Measurements from ENCODE around the gene ANKRD24. TPM values are rescaled to one million over a fixed set of nuclear protein-coding genes. Genes with fewer than 3 reads are reported as not detected.
"Not testable (repeated sequence)": the region's sequence is repeated elsewhere in the genome, so short reads cannot be mapped to it uniquely, and the experiment has no call there.

ANKRD24 gene
- total RNA-seq, result 1 to 10 TPM; 1.3 TPM

DNA sequence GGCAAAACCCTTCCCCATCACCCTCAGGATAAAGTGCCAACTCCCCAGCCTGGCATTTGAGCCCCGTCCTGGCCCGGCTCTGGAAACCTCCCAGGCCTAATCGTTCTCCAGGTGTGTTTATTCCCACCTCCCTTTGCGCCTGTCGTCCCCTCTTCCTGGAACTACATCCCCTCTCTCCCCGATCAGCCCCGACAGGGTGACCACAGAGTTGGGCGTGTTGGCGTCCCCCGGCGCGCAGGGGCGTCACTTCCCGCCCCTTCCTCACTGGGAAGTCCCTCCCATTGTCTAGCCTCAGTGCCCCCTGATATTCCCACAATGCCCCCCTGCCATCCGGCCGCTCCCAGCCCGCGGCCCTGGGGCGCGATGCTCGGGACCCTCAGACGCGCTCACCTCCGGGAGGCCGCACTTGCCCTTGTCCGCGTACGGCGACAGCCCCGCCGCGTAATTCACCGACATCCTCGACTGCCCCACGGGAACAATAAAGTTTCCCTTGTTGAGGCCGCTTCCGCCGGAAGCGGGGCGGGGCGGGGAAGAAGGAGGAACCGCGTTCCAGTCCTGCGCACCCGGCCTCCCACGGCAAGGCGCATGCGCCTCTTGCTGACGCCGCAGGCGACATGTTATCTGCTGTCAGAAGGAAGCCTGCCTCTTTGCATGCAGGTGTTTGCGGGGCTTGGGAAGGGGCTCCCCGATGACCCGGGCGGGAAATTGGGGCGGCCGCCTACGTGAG, at the start of gene ANKRD24, which contains the start of gene SIRT6:
Gene ANKRD24, plus strand, starts transcription at position 606 of the 727 bp plus-strand sequence. CDS start 3,737 bp downstream, outside the sequence.
Gene SIRT6, minus strand, starts transcription at position 480 of the 727 bp plus-strand sequence. Its CDS starts 24 bp downstream, at position 456.
- CTCF ChIA-PET, result no interaction called here
- H3K4me1 Mint-ChIP-seq, result peaks cover 39% of the 10 kb centered on the region
- peak within 1 kb of the TSS; percentile 99 for H3K4me3 Mint-ChIP-seq
- H3K27me3 Mint-ChIP-seq, result peaks cover 4% of the 10 kb centered on the region
- no peaks in the 10 kb centered on the region for H3K9me3 Mint-ChIP-seq
- peak; percentile 97 for DNase-seq
- POLR2A ChIA-PET, result no interaction called here
- H3K36me3 Mint-ChIP-seq (ENCODE audit: low read depth), result peaks cover 18% of the 10 kb centered on the region
- peak within 1 kb of the TSS; percentile 96 for H3K27ac Mint-ChIP-seq

GRCh38 chr19:4134351-4134750, 48.1 kb upstream of the ANKRD24 start:
- ChIA-PET POLR2A (interaction anchor here (1.4 kb wide), 1 partner anchor 19 kb away, joined by 4 read pairs; no protein-coding TSS in a partner anchor), CTCF (no interaction called here)
- Mint-ChIP-seq H3K9me3 (no peaks in the 10 kb centered on the region), H3K4me1 (peaks cover under 1% of the 10 kb centered on the region), H3K27me3 (peaks cover 7% of the 10 kb centered on the region), H3K36me3 (ENCODE audit: low read depth) (no peaks in the 10 kb centered on the region), H3K4me3 (no peak overlapping the region), H3K27ac (no peak overlapping the region)
- no peak for DNase-seq

DNA sequence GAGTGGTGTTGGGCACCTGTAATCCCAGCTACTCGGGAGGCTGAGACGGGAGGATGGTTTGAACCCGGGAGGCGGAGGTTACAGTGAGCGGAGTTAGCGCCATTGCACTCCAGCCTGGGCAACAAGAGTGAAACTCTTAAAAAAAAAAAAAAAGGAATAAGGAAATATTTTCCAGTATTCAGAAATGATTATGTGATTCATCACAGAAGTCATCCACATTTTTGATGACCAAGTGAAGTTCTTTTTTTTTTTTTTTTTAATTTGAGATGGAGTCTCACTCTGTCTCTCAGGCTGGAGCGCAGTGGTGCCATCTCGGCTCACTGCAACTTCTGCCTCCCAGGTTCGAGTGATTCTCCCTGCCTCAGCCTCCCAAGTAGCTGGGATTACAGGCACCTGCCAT, 47.1 kb upstream of the ANKRD24 start:
- not testable (repeated sequence) for H3K27me3 Mint-ChIP-seq; H3K4me3 Mint-ChIP-seq; H3K9me3 Mint-ChIP-seq; DNase-seq; H3K27ac Mint-ChIP-seq; H3K36me3 Mint-ChIP-seq (ENCODE audit: low read depth)
- peaks cover 11% of the 10 kb centered on the region for H3K4me1 Mint-ChIP-seq
- POLR2A ChIA-PET, result interaction anchor here (1.4 kb wide), 1 partner anchor 20 kb away, joined by 4 read pairs; no protein-coding TSS in a partner anchor
- CTCF ChIA-PET, result interaction anchor here (0.7 kb wide), 1 partner anchor 28 kb away, joined by 4 read pairs; no protein-coding TSS in a partner anchor

DNA sequence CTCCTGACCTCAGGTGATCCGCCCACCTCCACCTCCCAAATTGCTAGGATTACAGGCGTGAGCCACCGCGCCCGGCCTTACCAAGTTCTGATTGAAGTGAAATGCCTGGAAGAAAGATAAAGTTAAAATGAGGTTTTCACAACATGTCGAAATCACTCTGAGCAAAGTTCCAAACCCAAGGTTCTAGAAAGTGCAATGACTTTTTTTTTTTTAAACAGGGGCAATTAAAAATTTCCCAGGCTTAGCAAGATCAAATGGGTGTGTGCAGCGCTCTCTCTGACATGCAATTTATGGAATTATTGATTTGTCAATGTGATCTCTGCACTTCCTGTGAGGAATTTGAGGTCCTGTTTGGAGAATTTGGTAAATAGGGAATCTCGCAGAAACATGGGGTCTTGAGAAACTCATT, 45.8 kb upstream of the ANKRD24 start:
- no peaks in the 10 kb centered on the region for H3K9me3 Mint-ChIP-seq
- H3K27me3 Mint-ChIP-seq, result no peaks in the 10 kb centered on the region
- H3K4me1 Mint-ChIP-seq, result peaks cover 13% of the 10 kb centered on the region
- H3K4me3 Mint-ChIP-seq, result no peak overlapping the region
- no peak overlapping the region for H3K27ac Mint-ChIP-seq
- ChIA-PET CTCF (no interaction called here), POLR2A (no interaction called here)
- no peak for DNase-seq
- no peaks in the 10 kb centered on the region for H3K36me3 Mint-ChIP-seq (ENCODE audit: low read depth)

- no peaks in the 10 kb centered on the region for H3K9me3 Mint-ChIP-seq
- no peak overlapping the region for H3K27ac Mint-ChIP-seq
- POLR2A ChIA-PET, result no interaction called here
- H3K27me3 Mint-ChIP-seq, result no peaks in the 10 kb centered on the region
- CTCF ChIA-PET, result interaction anchor here (2.4 to 3.1 kb wide), 4 partner anchors 9 to 69 kb away, joined by 13 to 25 read pairs (median 15); partner anchors contain the start of gene CREB3L3
- no peak overlapping the region for H3K4me3 Mint-ChIP-seq
- DNase-seq, result no peak
- H3K36me3 Mint-ChIP-seq (ENCODE audit: low read depth), result no peaks in the 10 kb centered on the region
- peaks cover 13% of the 10 kb centered on the region for H3K4me1 Mint-ChIP-seq
These were observed 44.0 kb upstream of the ANKRD24 start for GRCh38 chr19:4138445-4138844.

DNA sequence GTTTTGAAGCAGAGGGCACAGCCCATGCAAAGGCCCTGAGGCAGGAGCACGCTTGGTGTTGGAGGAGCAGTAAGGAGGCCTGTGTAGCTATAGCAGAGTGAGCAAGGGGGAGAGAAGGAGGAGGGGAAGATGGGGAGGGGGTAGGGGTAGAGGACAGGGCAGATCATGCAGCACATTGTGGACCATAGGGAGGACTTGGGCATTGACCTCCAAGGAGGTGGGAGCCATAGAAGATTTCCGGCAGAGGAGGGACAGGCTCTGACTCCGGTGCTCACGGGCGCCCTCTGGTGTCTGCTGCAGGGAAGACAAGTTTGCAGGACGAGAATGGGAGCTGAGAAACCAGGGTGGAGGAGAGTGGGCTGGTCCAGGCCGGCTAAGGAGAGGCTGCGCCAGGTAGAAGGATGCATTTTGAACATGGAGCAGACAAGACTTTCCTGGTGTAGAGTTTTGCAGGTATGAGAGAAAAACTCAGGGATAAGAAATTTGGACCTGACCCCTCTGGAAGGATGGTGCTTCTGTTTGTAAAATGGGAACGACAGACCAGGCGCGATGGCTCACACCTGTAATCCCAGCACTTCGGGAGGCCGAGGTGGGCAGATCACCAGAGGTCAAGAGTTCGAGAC, 42.8 kb upstream of the ANKRD24 start:
- ChIA-PET CTCF (interaction anchor here (0.6 to 3.2 kb wide), 37 partner anchors 8 to 1568 kb away, joined by 3 to 29 read pairs (median 6); partner anchors contain the start of genes CREB3L3, EBI3, EEF2 and PIAS4), POLR2A (interaction anchor here (0.9 to 1.8 kb wide), 4 partner anchors 30 to 155 kb away, joined by 4 to 10 read pairs (median 4); partner anchors contain the start of gene EEF2)
- peaks cover 2% of the 10 kb centered on the region for H3K27me3 Mint-ChIP-seq
- no peaks in the 10 kb centered on the region for H3K36me3 Mint-ChIP-seq (ENCODE audit: low read depth)
- peak overlapping the region; percentile 17 for H3K27ac Mint-ChIP-seq
- H3K9me3 Mint-ChIP-seq, result no peaks in the 10 kb centered on the region
- peaks cover 13% of the 10 kb centered on the region for H3K4me1 Mint-ChIP-seq
- peak; percentile 89 for DNase-seq
- H3K4me3 Mint-ChIP-seq, result peak overlapping the region; percentile 48

DNA sequence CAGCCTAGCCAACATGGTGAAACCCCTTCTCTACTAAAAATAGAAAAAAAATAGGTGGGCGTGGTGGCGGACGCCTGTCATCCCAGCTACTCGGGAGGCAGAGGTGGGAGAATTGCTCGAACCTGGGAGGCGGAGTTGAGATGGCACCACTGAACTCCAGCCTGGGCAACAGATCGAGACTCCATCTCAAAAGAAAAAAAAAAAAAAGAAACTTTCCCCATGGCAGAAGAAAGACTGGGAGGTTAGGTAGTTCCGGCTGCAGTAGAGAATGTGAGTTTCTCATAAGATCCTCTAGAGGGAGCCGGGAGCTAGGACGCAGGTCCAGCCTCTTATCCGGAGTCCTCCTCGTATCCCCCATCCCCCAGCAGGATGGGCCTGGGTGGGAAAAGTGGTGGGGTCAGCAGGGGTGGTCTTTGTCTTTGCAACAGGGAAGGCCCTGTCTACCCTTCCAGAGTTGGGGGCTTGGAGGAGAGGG, 42.2 kb upstream of the ANKRD24 start:
- ChIA-PET POLR2A (interaction anchor here (0.9 to 1.8 kb wide), 4 partner anchors 31 to 155 kb away, joined by 4 to 10 read pairs (median 4); partner anchors contain the start of gene EEF2), CTCF (interaction anchor here (0.6 to 3.2 kb wide), 42 partner anchors 8 to 1568 kb away, joined by 3 to 29 read pairs (median 5); partner anchors contain the start of genes CREB3L3, EBI3, EEF2 and PIAS4)
- no peak overlapping the region for H3K27ac Mint-ChIP-seq
- no peaks in the 10 kb centered on the region for H3K9me3 Mint-ChIP-seq
- H3K27me3 Mint-ChIP-seq, result peaks cover 2% of the 10 kb centered on the region
- H3K4me3 Mint-ChIP-seq, result no peak overlapping the region
- peak; percentile 35 for DNase-seq
- H3K4me1 Mint-ChIP-seq, result peaks cover 13% of the 10 kb centered on the region
- no peaks in the 10 kb centered on the region for H3K36me3 Mint-ChIP-seq (ENCODE audit: low read depth)

GRCh38 chr19:4142916-4143315, 39.6 kb upstream of the ANKRD24 start:
- H3K4me3 Mint-ChIP-seq; H3K27me3 Mint-ChIP-seq; DNase-seq; POLR2A ChIA-PET; H3K27ac Mint-ChIP-seq; H3K36me3 Mint-ChIP-seq (ENCODE audit: low read depth); H3K9me3 Mint-ChIP-seq: not testable (repeated sequence)
- CTCF ChIA-PET, result interaction anchor here (1.0 kb wide), 1 partner anchor 23 kb away, joined by 4 read pairs; no protein-coding TSS in a partner anchor
- peaks cover 13% of the 10 kb centered on the region for H3K4me1 Mint-ChIP-seq

GRCh38 chr19:4144666-4145249, 37.7 kb upstream of the ANKRD24 start:
- Mint-ChIP-seq H3K27ac (no peak overlapping the region), H3K36me3 (ENCODE audit: low read depth) (no peaks in the 10 kb centered on the region), H3K4me1 (peaks cover 8% of the 10 kb centered on the region), H3K4me3 (no peak overlapping the region), H3K27me3 (peaks cover 6% of the 10 kb centered on the region), H3K9me3 (no peaks in the 10 kb centered on the region)
- ChIA-PET CTCF (no interaction called here), POLR2A (no interaction called here)
- no peak for DNase-seq

- Mint-ChIP-seq H3K36me3 (ENCODE audit: low read depth) (no peaks in the 10 kb centered on the region), H3K4me3 (no peak overlapping the region), H3K27me3 (peaks cover 6% of the 10 kb centered on the region), H3K27ac (no peak overlapping the region), H3K4me1 (peaks cover 13% of the 10 kb centered on the region), H3K9me3 (no peaks in the 10 kb centered on the region)
- POLR2A ChIA-PET, result no interaction called here
- DNase-seq, result no peak
- CTCF ChIA-PET, result interaction anchor here (1.8 kb wide), 1 partner anchor 10 kb away, joined by 7 read pairs; no protein-coding TSS in a partner anchor
These were observed 32.8 kb upstream of the ANKRD24 start for GRCh38 chr19:4149518-4150288.

DNA sequence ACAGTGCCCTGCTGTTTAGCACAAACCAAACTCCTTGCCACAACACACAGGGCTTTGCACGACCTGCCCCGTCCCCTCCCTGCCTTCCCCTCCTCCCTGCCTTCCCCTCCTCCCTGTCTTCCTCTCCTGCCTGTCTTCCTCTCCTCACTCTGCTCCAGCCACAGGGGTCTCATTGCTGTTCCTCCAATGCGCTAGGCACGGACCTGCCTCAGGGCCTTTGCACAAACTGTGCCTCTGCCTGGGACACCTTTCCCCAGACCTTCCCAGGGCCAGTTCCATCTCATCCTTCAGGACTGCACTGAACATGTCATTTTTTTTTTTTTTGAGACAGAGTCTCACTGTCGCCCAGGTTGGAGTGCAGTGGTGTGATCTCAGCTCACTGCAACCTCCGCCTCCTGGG, 30.9 kb upstream of the ANKRD24 start:
- ChIA-PET CTCF (interaction anchor here (1.8 kb wide), 1 partner anchor 11 kb away, joined by 7 read pairs; no protein-coding TSS in a partner anchor), POLR2A (no interaction called here)
- peaks cover 13% of the 10 kb centered on the region for H3K4me1 Mint-ChIP-seq
- no peaks in the 10 kb centered on the region for H3K36me3 Mint-ChIP-seq (ENCODE audit: low read depth)
- H3K27ac Mint-ChIP-seq, result no peak overlapping the region
- peaks cover 4% of the 10 kb centered on the region for H3K27me3 Mint-ChIP-seq
- no peak for DNase-seq
- H3K9me3 Mint-ChIP-seq, result no peaks in the 10 kb centered on the region
- H3K4me3 Mint-ChIP-seq, result no peak overlapping the region

All from activated CD4-positive, alpha-beta memory T cell treated with anti-CD3 and anti-CD28 coated beads, Interleukin-2, amount 10 ng/mL, durations not matched to agents 7 days and 5 days (primary cell).